IPS-18a (cell line): ENCODE results near the gene NCR1.
"Not testable (repeated sequence)": the region's sequence is repeated elsewhere in the genome, so short reads cannot be mapped to it uniquely, and the experiment has no call there.

Source experiments
- H3K27ac ChIP-seq: one replicate; pipeline ENCODE4 v1.5.1; 2013; ENCODE audit warnings: low read length
- H3K27me3 ChIP-seq: one replicate; pipeline ENCODE4 v1.6.1; 2013; ENCODE audit warnings: mild to moderate bottlenecking, low read length; ENCODE audit not compliant: control insufficient read depth, insufficient read depth
- H3K36me3 ChIP-seq: one replicate; pipeline ENCODE4 v1.6.1; 2013; ENCODE audit warnings: low read depth, low read length; ENCODE audit not compliant: control insufficient read depth
- H3K4me1 ChIP-seq: one replicate; pipeline ENCODE4 v1.6.1; 2013; ENCODE audit warnings: low read depth, low read length; ENCODE audit not compliant: control insufficient read depth
- H3K4me3 ChIP-seq: one replicate; pipeline ENCODE4 v1.5.1; 2013; ENCODE audit warnings: low read length
- H3K9ac ChIP-seq: one replicate; pipeline ENCODE4 v1.6.1; 2013; ENCODE audit warnings: mild to moderate bottlenecking, low read length, moderate library complexity
- H3K9me3 ChIP-seq: one replicate; pipeline ENCODE4 v1.6.1; 2013; ENCODE audit warnings: low read depth, low read length; ENCODE audit not compliant: control insufficient read depth

NCR1 gene, protein sequence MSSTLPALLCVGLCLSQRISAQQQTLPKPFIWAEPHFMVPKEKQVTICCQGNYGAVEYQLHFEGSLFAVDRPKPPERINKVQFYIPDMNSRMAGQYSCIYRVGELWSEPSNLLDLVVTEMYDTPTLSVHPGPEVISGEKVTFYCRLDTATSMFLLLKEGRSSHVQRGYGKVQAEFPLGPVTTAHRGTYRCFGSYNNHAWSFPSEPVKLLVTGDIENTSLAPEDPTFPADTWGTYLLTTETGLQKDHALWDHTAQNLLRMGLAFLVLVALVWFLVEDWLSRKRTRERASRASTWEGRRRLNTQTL

GRCh38 chr19:54905803-54906511 is at the start of gene NCR1:
Gene NCR1 (plus strand): TSS chr19:54906148. CDS start chr19:54906188, 40 bp downstream.
- Histone ChIP-seq H3K4me3 (no peak within 1 kb of the TSS), H3K4me1 (peaks cover 13% of the 10 kb centered on the region), H3K9me3 (no peaks in the 10 kb centered on the region), H3K36me3 (no peaks in the 10 kb centered on the region), H3K27ac (no peak within 1 kb of the TSS), H3K9ac (no peak within 1 kb of the TSS), H3K27me3 (no peaks in the 10 kb centered on the region)

- not testable (repeated sequence) for H3K36me3 ChIP-seq, H3K9ac ChIP-seq, H3K9me3 ChIP-seq, H3K27ac ChIP-seq, H3K4me1 ChIP-seq, H3K4me3 ChIP-seq, H3K27me3 ChIP-seq
Measured at GRCh38 chr19:54858476-54858875, 47.5 kb upstream of the NCR1 start.

- not testable (repeated sequence) for H3K9ac ChIP-seq, H3K27me3 ChIP-seq, H3K36me3 ChIP-seq, H3K4me3 ChIP-seq, H3K27ac ChIP-seq, H3K4me1 ChIP-seq, H3K9me3 ChIP-seq
Measured at GRCh38 chr19:54859421-54859820, 46.5 kb upstream of the NCR1 start.

GRCh38 chr19:54863459-54863858 is 42.5 kb upstream of the NCR1 start:
- not testable (repeated sequence) for H3K9ac ChIP-seq, H3K4me1 ChIP-seq, H3K4me3 ChIP-seq, H3K9me3 ChIP-seq, H3K27ac ChIP-seq, H3K27me3 ChIP-seq, H3K36me3 ChIP-seq

- H3K36me3 ChIP-seq = no peaks in the 10 kb centered on the region
- H3K4me1 ChIP-seq = no peaks in the 10 kb centered on the region
- H3K9ac ChIP-seq = no peak overlapping the region
- no peaks in the 10 kb centered on the region for H3K27me3 ChIP-seq
- H3K4me3 ChIP-seq = no peak overlapping the region
- peaks cover 4% of the 10 kb centered on the region for H3K9me3 ChIP-seq
- H3K27ac ChIP-seq = no peak overlapping the region
Measured at GRCh38 chr19:54871696-54872095, 34.3 kb upstream of the NCR1 start.

DNA sequence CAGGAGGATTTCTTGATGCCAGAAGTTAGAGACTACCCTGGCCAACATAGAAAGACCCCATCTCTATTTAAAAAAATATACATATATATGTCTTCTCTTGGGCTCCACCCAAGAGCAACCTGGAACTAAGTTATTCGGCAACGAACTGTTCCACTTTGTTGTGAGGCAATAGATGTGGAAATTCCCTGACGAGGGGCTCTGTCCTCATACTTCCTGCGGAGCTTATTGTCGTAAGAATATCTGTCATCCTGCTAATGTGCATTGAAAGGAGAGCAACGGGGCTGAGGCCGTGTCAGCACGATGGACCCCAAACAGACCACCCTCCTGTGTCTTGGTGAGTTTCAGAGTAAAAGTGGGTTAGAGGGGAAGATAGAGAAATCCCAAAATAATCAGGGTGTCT is 32.0 kb upstream of the NCR1 start, which contains the start of gene FCAR:
Gene FCAR (plus strand): TSS at position 246 of the 400 bp plus-strand sequence. CDS start 55 bp downstream, at position 301.
- peaks cover 4% of the 10 kb centered on the region for H3K9me3 ChIP-seq
- no peaks in the 10 kb centered on the region for H3K4me1 ChIP-seq
- H3K27ac ChIP-seq = no peak within 1 kb of the TSS
- no peak within 1 kb of the TSS for H3K4me3 ChIP-seq
- H3K9ac ChIP-seq = no peak within 1 kb of the TSS
- no peaks in the 10 kb centered on the region for H3K27me3 ChIP-seq
- no peaks in the 10 kb centered on the region for H3K36me3 ChIP-seq

DNA sequence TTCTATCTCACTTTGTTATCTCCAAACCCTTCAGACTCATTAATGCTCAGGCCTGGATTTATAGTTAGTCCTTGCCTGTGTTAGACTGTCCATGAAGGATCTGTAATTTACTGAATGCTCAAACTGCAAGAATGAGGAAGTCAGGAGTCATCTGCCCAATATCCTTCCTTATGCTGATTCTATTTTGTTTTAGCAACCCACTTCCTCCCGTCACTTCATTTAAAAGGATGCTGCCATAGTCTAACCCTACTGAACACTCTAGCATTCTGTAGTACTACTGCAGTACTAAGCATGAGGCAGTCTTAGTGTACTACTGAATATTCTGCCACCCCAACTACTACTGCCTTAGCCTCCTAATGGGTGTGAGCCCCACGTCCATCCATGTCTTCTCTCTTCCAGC is 30.4 kb upstream of the NCR1 start:
- no peaks in the 10 kb centered on the region for H3K4me1 ChIP-seq
- H3K27me3 ChIP-seq = peaks cover 2% of the 10 kb centered on the region
- H3K9ac ChIP-seq = no peak overlapping the region
- H3K9me3 ChIP-seq = peaks cover 4% of the 10 kb centered on the region
- no peaks in the 10 kb centered on the region for H3K36me3 ChIP-seq
- H3K27ac ChIP-seq = no peak overlapping the region
- no peak overlapping the region for H3K4me3 ChIP-seq

GRCh38 chr19:54877471-54877870 is 28.5 kb upstream of the NCR1 start:
- Histone ChIP-seq H3K27ac (no peak overlapping the region), H3K4me3 (no peak overlapping the region), H3K36me3 (no peaks in the 10 kb centered on the region), H3K4me1 (no peaks in the 10 kb centered on the region), H3K27me3 (peaks cover 9% of the 10 kb centered on the region), H3K9me3 (no peaks in the 10 kb centered on the region), H3K9ac (no peak overlapping the region)

GRCh38 chr19:54881884-54882283 is 24.1 kb upstream of the NCR1 start:
- H3K4me1 ChIP-seq = no peaks in the 10 kb centered on the region
- no peak overlapping the region for H3K4me3 ChIP-seq
- H3K9ac ChIP-seq = no peak overlapping the region
- peaks cover 9% of the 10 kb centered on the region for H3K27me3 ChIP-seq
- no peaks in the 10 kb centered on the region for H3K9me3 ChIP-seq
- no peaks in the 10 kb centered on the region for H3K36me3 ChIP-seq
- H3K27ac ChIP-seq = no peak overlapping the region

GRCh38 chr19:54882758-54883157 is 23.2 kb upstream of the NCR1 start:
- H3K27ac ChIP-seq = no peak overlapping the region
- H3K9me3 ChIP-seq = no peaks in the 10 kb centered on the region
- no peaks in the 10 kb centered on the region for H3K36me3 ChIP-seq
- H3K27me3 ChIP-seq = peaks cover 9% of the 10 kb centered on the region
- no peak overlapping the region for H3K9ac ChIP-seq
- no peak overlapping the region for H3K4me3 ChIP-seq
- H3K4me1 ChIP-seq = no peaks in the 10 kb centered on the region

- H3K4me1 ChIP-seq = no peaks in the 10 kb centered on the region
- peaks cover 9% of the 10 kb centered on the region for H3K27me3 ChIP-seq
- no peak overlapping the region for H3K4me3 ChIP-seq
- H3K9ac ChIP-seq = no peak overlapping the region
- H3K9me3 ChIP-seq = no peaks in the 10 kb centered on the region
- no peak overlapping the region for H3K27ac ChIP-seq
- no peaks in the 10 kb centered on the region for H3K36me3 ChIP-seq
Measured at GRCh38 chr19:54883228-54883627, 22.7 kb upstream of the NCR1 start.

DNA sequence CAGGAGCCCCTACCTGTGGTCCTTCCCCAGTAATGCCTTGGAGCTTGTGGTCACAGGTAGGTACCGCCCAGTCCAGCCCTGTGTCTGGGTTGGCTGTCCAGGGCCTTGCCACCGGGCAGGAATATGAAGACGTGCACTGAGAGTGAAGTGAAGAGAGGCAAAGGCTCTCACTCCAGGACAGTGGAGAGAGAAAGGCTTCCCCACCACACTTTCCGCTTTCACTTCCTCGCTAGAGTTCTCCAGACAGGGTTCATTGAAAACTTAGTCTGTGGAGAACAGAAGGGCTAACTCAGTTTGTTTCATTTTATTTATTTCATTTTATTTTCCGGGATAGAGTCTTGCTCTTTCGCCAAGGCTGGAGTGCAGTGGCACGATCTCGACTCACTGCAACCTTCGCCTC is 17.7 kb upstream of the NCR1 start:
- H3K27me3 ChIP-seq = no peaks in the 10 kb centered on the region
- H3K9me3 ChIP-seq = no peaks in the 10 kb centered on the region
- peaks cover 2% of the 10 kb centered on the region for H3K4me1 ChIP-seq

More for the DNA sequence above, 17.7 kb upstream of the NCR1 start:
- Histone ChIP-seq H3K36me3 (no peaks in the 10 kb centered on the region), H3K27ac (no peak overlapping the region), H3K9ac (no peak overlapping the region), H3K4me3 (no peak overlapping the region)
